Large intestine (tissue), 3 donors: Measurements from ENCODE around the gene HIGD1A. TPM values are rescaled to one million over a fixed set of nuclear protein-coding genes. Genes with fewer than 3 reads are reported as not detected.

Source experiments
- DNase-seq, 2 donors: peaks; one replicate each; pipeline versions ENCODE4 v3.0.0 to v3.0.0-alpha.2; 2013
- H3K27ac ChIP-seq: one replicate; pipeline ENCODE4 v1.5.1; 2013; ENCODE audit warnings: low read length
- H3K27me3 ChIP-seq: 2 replicates; pipeline ENCODE4 v1.6.1; 2013; ENCODE audit warnings: low read length; ENCODE audit not compliant: control insufficient read depth, insufficient read depth
- H3K36me3 ChIP-seq: 2 replicates; pipeline ENCODE4 v1.6.1; 2013; ENCODE audit warnings: low read length; ENCODE audit not compliant: control insufficient read depth, insufficient read depth
- H3K4me1 ChIP-seq: one replicate; pipeline ENCODE4 v1.6.1; 2013; ENCODE audit warnings: low read length; ENCODE audit not compliant: control insufficient read depth, insufficient read depth
- H3K4me3 ChIP-seq: one replicate; pipeline ENCODE4 v1.5.1; 2013; ENCODE audit warnings: low read length
- H3K9me3 ChIP-seq: one replicate; pipeline ENCODE4 v1.6.1; 2013; ENCODE audit warnings: mild to moderate bottlenecking, low read depth, low read length, moderate library complexity; ENCODE audit not compliant: control insufficient read depth
- WGBS: methylation state at CpG from one replicate; pipeline ENCODE4 v1.1.5; 2013; ENCODE audit warnings: low lambda C conversion rate; ENCODE audit not compliant: insufficient coverage; 5-methylcytosine and 5-hydroxymethylcytosine counted together
- polyA plus RNA-seq: library from polyadenylated mRNA; unstranded; fragments of 120-200 nt; gene quantifications from one replicate; pipeline ENCODE4 v1.2.1, GENCODE V29; 2013

The HIGD1A gene
- polyA plus RNA-seq, 1 donor: 119 TPM

DNA sequence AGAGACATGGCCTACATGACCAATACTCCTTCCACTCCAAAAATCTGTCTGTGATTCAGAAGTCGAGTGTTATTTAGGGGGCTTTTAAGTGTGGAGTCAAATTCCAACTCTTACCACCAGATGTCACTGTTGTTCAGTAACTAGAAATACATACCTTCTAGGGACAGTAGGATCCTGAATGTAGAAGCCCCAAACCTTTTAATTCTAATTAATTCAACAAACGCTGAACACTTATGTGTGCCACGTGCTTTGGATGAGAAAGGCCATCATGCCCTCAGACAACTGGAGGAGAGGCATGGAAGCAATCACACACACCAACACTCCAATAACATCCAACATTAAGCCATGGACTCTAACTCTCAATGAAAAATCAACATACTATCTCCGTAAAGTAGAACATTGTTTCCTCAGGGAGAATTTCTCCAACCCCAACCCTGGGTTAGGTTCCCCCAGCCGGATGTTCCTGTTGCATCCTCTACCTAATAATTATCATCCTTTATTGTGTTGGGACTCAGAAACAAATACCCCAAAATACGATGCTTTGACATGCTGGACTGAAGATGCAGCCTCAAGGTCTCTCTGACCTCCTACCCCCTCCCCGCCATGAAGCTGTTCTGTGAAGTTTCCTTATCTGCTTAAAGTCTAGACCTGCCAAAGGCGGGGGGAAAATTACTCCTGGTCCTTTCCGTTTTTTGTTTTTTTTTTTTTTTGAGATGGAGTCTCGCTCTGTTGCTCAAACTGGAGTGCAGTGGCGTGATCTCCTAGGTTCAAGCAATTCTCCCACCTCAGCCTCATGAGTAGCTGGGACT is 23.2 kb downstream of the HIGD1A start:
- 83% methylated on average over 3 of the region's 11 CpGs for WGBS
- no peaks in the 10 kb centered on the region for H3K27me3 ChIP-seq

DNA sequence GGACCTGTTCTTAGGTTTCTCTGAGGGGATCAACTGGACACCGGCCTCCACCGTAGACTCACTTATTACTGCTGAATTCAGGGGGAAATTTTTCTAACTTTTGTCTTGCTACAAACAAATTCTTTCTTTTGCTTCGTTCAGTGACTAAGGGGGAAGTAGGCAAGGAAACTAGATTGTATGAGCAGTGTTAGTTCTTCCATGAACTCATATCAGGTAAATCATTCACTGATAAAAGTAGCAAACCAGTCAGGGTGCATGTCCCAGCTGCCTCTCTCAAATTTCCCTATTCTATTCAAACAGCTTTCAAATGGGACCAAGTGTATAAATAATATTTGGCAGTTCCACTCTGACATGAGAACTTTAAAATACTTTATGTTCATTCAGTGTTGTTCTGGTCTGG is 23.9 kb downstream of the HIGD1A start:
- DNase-seq: no peak
- Histone ChIP-seq H3K4me1 (no peaks in the 10 kb centered on the region), H3K27me3 (no peaks in the 10 kb centered on the region), H3K36me3 (peaks cover 11% of the 10 kb centered on the region), H3K4me3 (no peak overlapping the region), H3K9me3 (no peaks in the 10 kb centered on the region), H3K27ac (no peak overlapping the region)
- no CpG with 5 or more reads among the region's 3 CpGs for WGBS

More for the DNA sequence above, 23.2 kb downstream of the HIGD1A start:
- no peak overlapping the region for H3K27ac ChIP-seq
- no peaks in the 10 kb centered on the region for H3K4me1 ChIP-seq
- peak; percentile 50 to 53 for DNase-seq
- no peak overlapping the region for H3K4me3 ChIP-seq
- H3K9me3 ChIP-seq: no peaks in the 10 kb centered on the region
- peaks cover 14% of the 10 kb centered on the region for H3K36me3 ChIP-seq

GRCh38 chr3:42778644-42779043 is 25.6 kb downstream of the HIGD1A start:
- no CpG with 5 or more reads among the region's 2 CpGs for WGBS
- Histone ChIP-seq H3K27me3 (no peaks in the 10 kb centered on the region), H3K4me1 (no peaks in the 10 kb centered on the region)

GRCh38 chr3:42773409-42773751 is 30.9 kb downstream of the HIGD1A start:
- peak overlapping the region; percentile 44 for H3K4me3 ChIP-seq
- peaks cover 6% of the 10 kb centered on the region for H3K9me3 ChIP-seq
- H3K36me3 ChIP-seq: no peaks in the 10 kb centered on the region
- peaks cover 4% of the 10 kb centered on the region for H3K27me3 ChIP-seq
- no peak for DNase-seq
- 45% methylated on average over 2 of the region's 6 CpGs for WGBS
- H3K27ac ChIP-seq: no peak overlapping the region
- H3K4me1 ChIP-seq: no peaks in the 10 kb centered on the region

More at GRCh38 chr3:42778644-42779043, 25.6 kb downstream of the HIGD1A start:
- no peak for DNase-seq
- H3K9me3 ChIP-seq: no peaks in the 10 kb centered on the region
- H3K27ac ChIP-seq: no peak overlapping the region
- H3K4me3 ChIP-seq: no peak overlapping the region
- peaks cover 5% of the 10 kb centered on the region for H3K36me3 ChIP-seq

DNA sequence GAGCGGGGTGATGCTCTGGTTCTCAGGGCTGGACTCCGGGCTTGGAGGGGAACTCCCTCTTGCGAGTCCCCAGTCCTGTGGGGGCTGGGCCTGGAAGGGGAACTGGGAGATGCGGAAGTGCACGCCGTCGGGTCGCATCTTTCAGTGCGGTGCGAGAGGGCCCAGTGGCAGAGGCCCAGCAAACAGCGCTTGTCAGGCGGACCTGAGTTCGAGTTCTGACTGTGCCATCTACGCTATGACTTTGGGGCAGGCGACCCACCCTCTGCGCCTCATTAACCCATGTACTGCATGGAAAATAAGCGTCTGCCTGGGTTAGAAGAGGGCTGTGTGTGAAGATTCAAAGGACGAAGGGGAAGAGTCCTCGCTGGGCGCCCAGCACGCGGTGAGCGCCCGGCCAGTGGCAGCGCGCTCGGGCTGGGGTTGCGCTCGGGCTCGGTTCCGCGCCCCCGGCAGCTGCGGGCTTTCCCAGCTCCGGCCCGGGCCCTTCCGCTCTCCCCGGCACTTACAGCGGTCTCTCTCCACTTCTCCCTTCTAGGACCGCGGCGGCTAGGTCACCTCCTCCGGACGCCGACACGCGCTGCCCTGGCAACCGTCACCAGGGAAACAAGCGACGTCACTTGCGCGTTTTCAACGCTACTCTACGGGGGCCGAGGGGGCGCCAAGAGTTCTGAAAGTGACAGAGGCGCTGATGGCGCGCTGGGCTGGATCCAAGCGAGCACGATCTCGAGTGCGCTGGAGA is 31.5 kb downstream of the HIGD1A start, which contains the start of gene CCDC13:
TSS of gene CCDC13 (minus strand) at position 584 of the 739 bp plus-strand sequence. CDS start 14,908 bp downstream, outside the sequence.
- Histone ChIP-seq H3K4me3 (peak within 1 kb of the TSS; percentile 44), H3K27me3 (peaks cover 4% of the 10 kb centered on the region), H3K9me3 (peaks cover 6% of the 10 kb centered on the region), H3K27ac (no peak within 1 kb of the TSS), H3K36me3 (no peaks in the 10 kb centered on the region), H3K4me1 (no peaks in the 10 kb centered on the region)
- WGBS: no CpG with 5 or more reads among the region's 63 CpGs
- DNase-seq: peak; percentile 88

DNA sequence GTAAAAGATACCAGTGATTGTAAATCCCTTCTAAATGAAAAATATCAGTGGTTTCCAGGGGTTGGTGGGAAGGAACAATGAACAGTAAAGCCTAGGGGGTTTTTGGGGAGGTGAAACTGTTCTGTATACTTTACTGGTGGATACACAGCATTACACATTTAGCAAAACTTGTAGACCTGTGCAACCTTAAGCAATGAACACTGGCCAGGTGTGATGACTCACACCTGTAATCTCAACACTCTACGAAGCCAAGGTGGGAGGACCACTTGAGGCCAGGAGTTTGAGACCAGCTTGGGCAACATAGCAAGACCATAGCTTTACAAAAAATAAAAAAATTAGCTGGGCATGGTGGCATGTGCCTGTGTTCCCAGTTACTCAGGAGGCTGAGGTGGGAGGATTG is 33.0 kb downstream of the HIGD1A start:
- no peak for DNase-seq
- Histone ChIP-seq H3K36me3 (no peaks in the 10 kb centered on the region), H3K4me3 (no peak overlapping the region), H3K27me3 (peaks cover 4% of the 10 kb centered on the region), H3K4me1 (no peaks in the 10 kb centered on the region), H3K9me3 (peaks cover 6% of the 10 kb centered on the region), H3K27ac (no peak overlapping the region)
- whole genome bisulfite sequencing: no CpG with 5 or more reads among the region's 1 CpG

DNA sequence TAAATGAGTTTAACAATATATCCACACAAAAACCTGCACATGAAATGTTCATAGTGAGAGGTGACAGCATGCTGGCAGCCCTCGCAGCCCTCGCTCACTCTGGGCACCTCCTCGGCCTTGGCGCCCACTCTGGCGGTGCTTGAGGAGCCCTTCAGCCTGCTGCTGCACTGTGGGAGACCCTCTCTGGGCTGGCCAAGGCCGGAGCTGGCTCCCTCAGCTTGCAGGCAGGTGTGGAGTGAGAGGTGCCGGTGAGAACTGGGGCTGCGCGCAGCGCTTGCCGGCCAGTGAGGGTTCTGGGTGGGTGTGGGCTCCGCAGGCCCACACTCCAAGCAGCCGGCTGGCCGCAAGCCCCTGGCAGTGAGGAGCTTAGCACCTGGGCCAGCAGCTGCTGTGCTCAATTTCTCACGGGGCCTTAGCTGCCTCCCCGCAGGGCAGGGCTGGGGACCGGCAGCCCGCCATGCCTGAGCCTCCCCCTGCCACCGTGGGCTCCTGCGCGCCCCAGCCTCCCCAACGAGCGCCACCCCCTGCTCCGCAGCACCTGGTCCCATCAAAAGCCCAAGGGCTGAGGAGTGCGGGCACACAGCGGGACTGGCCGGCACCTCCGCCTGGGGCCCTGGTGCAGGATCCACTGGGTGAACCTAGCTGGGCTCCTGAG is 34.7 kb downstream of the HIGD1A start:
- no peak overlapping the region for H3K4me3 ChIP-seq
- peaks cover 6% of the 10 kb centered on the region for H3K9me3 ChIP-seq
- WGBS: no CpG with 5 or more reads among the region's 28 CpGs
- no peak overlapping the region for H3K27ac ChIP-seq
- H3K4me1 ChIP-seq: no peaks in the 10 kb centered on the region
- peaks cover 4% of the 10 kb centered on the region for H3K27me3 ChIP-seq
- H3K36me3 ChIP-seq: no peaks in the 10 kb centered on the region
- DNase-seq: no peak

DNA sequence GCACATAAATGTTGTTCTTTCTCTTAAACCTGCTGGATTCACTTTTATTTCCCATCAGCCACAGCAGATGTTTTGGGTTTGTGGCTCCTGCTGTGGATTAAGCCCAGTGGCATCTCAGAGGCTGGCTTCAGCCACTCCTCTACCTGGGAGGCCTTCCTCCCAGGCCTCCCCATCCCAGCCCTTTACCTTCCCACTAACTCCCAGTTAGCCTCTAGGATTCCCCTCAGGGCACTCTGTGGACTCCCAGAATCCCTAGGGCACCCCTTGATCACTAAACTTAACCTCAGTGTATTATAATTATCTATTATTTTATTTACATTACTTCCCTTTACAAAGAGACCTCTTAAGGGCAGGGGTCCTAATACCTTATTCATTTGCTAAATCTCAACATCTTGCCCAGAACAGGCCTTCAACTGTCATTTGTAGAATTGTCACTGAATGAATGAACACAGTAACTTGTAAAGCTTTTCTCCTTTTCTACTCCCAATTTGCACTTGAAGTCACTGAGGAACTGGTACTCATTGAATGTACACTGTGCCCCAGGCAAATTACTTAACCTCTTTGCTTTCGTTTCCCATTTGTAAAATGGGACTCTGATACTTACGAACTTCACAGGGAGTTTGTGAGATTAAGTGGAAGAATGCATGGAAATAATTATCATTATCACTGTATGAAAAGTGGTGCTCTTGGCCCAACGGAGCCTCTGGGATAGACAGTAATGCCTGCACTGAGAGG is 39.6 kb downstream of the HIGD1A start:
- Histone ChIP-seq H3K36me3 (no peaks in the 10 kb centered on the region), H3K27me3 (no peaks in the 10 kb centered on the region), H3K27ac (no peak overlapping the region), H3K4me1 (no peaks in the 10 kb centered on the region), H3K9me3 (peaks cover 7% of the 10 kb centered on the region), H3K4me3 (no peak overlapping the region)
- DNase-seq: no peak
- WGBS: 76% methylated on average over 3 of the region's 3 CpGs

DNA sequence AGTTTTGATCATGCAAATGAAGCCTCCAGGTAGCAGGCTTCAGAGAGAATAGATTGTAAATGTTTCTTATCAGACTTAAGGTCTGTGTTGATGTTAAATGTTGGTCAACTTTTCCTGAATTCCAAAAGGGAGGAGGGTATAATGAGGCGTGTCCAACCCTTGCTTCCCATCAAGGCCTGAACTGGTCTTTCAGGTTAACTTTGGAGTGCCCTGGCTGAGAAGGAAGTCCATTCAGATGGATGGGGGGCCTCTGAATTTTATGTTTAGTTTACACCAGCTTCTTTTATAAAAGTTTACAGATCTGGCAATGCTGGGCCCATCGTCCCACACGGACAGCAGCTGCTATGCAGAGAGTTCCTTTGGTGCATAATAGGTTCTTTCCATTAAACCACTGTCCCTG is 40.2 kb downstream of the HIGD1A start:
- no peaks in the 10 kb centered on the region for H3K27me3 ChIP-seq
- H3K9me3 ChIP-seq: peaks cover 3% of the 10 kb centered on the region
- 80% methylated on average over 2 of the region's 3 CpGs for WGBS
- no peak for DNase-seq
- no peak overlapping the region for H3K4me3 ChIP-seq
- no peaks in the 10 kb centered on the region for H3K4me1 ChIP-seq
- H3K36me3 ChIP-seq: no peaks in the 10 kb centered on the region
- no peak overlapping the region for H3K27ac ChIP-seq

GRCh38 chr3:42763021-42763420 is 41.3 kb downstream of the HIGD1A start:
- Histone ChIP-seq H3K4me1 (no peaks in the 10 kb centered on the region), H3K27ac (no peak overlapping the region), H3K27me3 (no peaks in the 10 kb centered on the region), H3K9me3 (peaks cover 3% of the 10 kb centered on the region), H3K4me3 (no peak overlapping the region), H3K36me3 (no peaks in the 10 kb centered on the region)
- 50% methylated on average over 1 of the region's 2 CpGs for WGBS
- DNase-seq: no peak
